Keratinocyte (primary cell): ENCODE measurements around the gene ERG28. TPM values are rescaled to one million over a fixed set of nuclear protein-coding genes. Genes with fewer than 3 reads are reported as not detected.
A peak's percentile ranks its signal among the peaks of the same experiment; 100 is the strongest.

Source experiments
- DNase-seq: peaks from one replicate; pipeline ENCODE4 v3.0.0-alpha.2; 2011; ENCODE audit warnings: low read depth, missing footprints, low spot score
- FAIRE-seq: peaks from 2 replicates; lab custom pipeline; 2011; peaks lifted over from hg19 to GRCh38; lab: Jason Lieb, UNC
- H2AFZ ChIP-seq: 2 replicates; pipeline ENCODE4 v1.6.0; 2012; ENCODE audit warnings: low read length, control low read depth, inconsistent platforms; ENCODE audit not compliant: control insufficient read depth
- H3K27ac ChIP-seq: 2 replicates; pipeline ENCODE4 v1.5.1; 2011; ENCODE audit warnings: low read length; ENCODE audit not compliant: control insufficient read depth, insufficient read depth
- H3K27me3 ChIP-seq: 3 replicates; pipeline ENCODE4 v1.6.0; 2011; ENCODE audit warnings: low read length; ENCODE audit not compliant: control insufficient read depth, insufficient read depth; ENCODE audit errors: extremely low read depth
- H3K36me3 ChIP-seq, 2 experiments: 2 replicates in 1 of 2; 3 replicates in 1 of 2; pipeline ENCODE4 v1.5.1; 2011; ENCODE audit warnings: low read length in 2 of 2, mild to moderate bottlenecking in 1 of 2; ENCODE audit not compliant: control insufficient read depth in 2 of 2, insufficient read depth in 2 of 2; ENCODE audit errors: extremely low read depth in 1 of 2
- H3K4me1 ChIP-seq: 3 replicates; pipeline ENCODE4 v1.5.1; 2011; ENCODE audit warnings: low read length; ENCODE audit not compliant: control insufficient read depth, insufficient read depth; ENCODE audit errors: extremely low read depth
- H3K4me2 ChIP-seq: 3 replicates; pipeline ENCODE4 v1.6.0; 2011; ENCODE audit warnings: low read depth, low read length; ENCODE audit not compliant: control insufficient read depth, insufficient read depth; ENCODE audit errors: extremely low read depth
- H3K4me3 ChIP-seq, 3 experiments: fragments of 200-600 bp in 1 of 3; sonication (generic) in 1 of 3; 2 replicates in 2 of 3; 3 replicates in 1 of 3; pipeline ENCODE4 v1.5.1; 2011 to 2016; ENCODE audit warnings: low read length in 3 of 3, mild to moderate bottlenecking in 3 of 3, control low read depth in 2 of 3, inconsistent platforms in 1 of 3, low read depth in 1 of 3, mixed read lengths in 1 of 3, mixed run types in 1 of 3, moderate library complexity in 1 of 3; ENCODE audit not compliant: control insufficient read depth in 2 of 3, insufficient read depth in 2 of 3; ENCODE audit errors: extremely low read depth in 1 of 3
- H3K79me2 ChIP-seq: 2 replicates; pipeline ENCODE4 v1.6.0; 2012; ENCODE audit warnings: low read length; ENCODE audit not compliant: control insufficient read depth, insufficient read depth
- H3K9ac ChIP-seq: 3 replicates; pipeline ENCODE4 v1.6.0; 2011; ENCODE audit warnings: low read length; ENCODE audit not compliant: control insufficient read depth, insufficient read depth; ENCODE audit errors: extremely low read depth
- H3K9me1 ChIP-seq: 3 replicates; pipeline ENCODE4 v1.6.0; 2011; ENCODE audit warnings: low read length; ENCODE audit not compliant: control insufficient read depth, insufficient read depth; ENCODE audit errors: extremely low read depth
- H3K9me3 ChIP-seq: 2 replicates; pipeline ENCODE4 v1.5.1; 2012; ENCODE audit warnings: low read depth, low read length; ENCODE audit not compliant: control insufficient read depth
- H4K20me1 ChIP-seq: 3 replicates; pipeline ENCODE4 v1.6.0; 2011; ENCODE audit warnings: low read length; ENCODE audit not compliant: control insufficient read depth, insufficient read depth; ENCODE audit errors: extremely low read depth
- EZH2 ChIP-seq: IDR thresholded peaks from one replicate; pipeline ENCODE4 v1.6.1; 2012; ENCODE audit warnings: inconsistent platforms, mild to moderate bottlenecking, low read length, moderate library complexity
- dilution Hi-C: fragments of 300-500 bp; cut with MboI; formaldehyde crosslinking; loops from one replicate; pipeline ENCODE4 v1.7.0; 2020; ENCODE audit warnings: low sequenced_read_pairs; ENCODE audit not compliant: extremely low pct_ligation_motif_present
- polyA plus RNA-seq, 5 experiments: library from polyadenylated mRNA; depleted of rRNA in 3 of 5; stranded (reverse) in 3 of 5; stranded (forward) in 1 of 5; unstranded in 1 of 5; fragments of >200 nt; gene quantifications; 1 replicate in 1 of 5; 2 replicates in 3 of 5; 3 replicates in 1 of 5; pipeline versions ENCODE4 v1.2.1 to v1.2.3, GENCODE V29; 2011 to 2012; ENCODE audit warnings: missing spikeins in 2 of 5, low read depth in 1 of 5, low replicate concordance in 1 of 5
- TF ChIP-seq, protein P1 (sequence below), 3 experiments: IDR thresholded peaks in 1 of 3; conservative IDR thresholded peaks in 1 of 3; optimal IDR thresholded peaks in 1 of 3; 2 replicates in 2 of 3; 3 replicates in 1 of 3; pipeline versions ENCODE3 to v1.5.1; 2011; ENCODE audit warnings: low read length in 3 of 3, mild to moderate bottlenecking in 3 of 3, moderate library complexity in 2 of 3, control low read depth in 1 of 3, inconsistent platforms in 1 of 3; ENCODE audit not compliant: insufficient read depth in 2 of 3; ENCODE audit errors: extremely low read depth in 1 of 3

Gene ERG28
- polyA plus RNA-seq, 1 donor (not counting 4 experiments of a cell fraction or from before 2014, with no cell fraction given): 59.8 TPM

GRCh38 chr14:75658957-75659356 lies 1.7 kb downstream of the ERG28 start:
- TF ChIP-seq EZH2: no peak

DNA sequence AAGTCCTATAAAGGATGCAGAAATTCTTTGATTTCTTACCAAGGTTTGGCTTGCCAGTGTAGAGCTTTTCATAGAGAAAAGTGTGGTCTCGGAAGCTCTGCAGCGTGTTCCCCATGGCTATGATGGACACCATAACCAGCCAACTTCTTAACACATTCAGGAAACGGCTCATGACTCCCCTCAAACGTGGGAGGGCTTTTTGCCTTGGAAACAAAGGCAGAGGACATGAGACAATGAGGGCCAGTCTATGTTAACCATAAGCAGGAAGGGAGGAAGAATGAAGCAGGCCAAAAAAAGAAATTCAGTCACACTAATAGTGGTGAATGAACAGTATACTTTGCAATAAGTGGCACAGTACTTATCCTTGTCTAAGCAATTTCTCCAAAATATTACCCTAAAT lies 3.3 kb downstream of the ERG28 start:
- dilution Hi-C loops: no loop called here
- peaks cover 32% of the 10 kb centered on the region for H3K79me2 ChIP-seq
- no peak for TF ChIP-seq EZH2
- TF ChIP-seq, protein P1, sequence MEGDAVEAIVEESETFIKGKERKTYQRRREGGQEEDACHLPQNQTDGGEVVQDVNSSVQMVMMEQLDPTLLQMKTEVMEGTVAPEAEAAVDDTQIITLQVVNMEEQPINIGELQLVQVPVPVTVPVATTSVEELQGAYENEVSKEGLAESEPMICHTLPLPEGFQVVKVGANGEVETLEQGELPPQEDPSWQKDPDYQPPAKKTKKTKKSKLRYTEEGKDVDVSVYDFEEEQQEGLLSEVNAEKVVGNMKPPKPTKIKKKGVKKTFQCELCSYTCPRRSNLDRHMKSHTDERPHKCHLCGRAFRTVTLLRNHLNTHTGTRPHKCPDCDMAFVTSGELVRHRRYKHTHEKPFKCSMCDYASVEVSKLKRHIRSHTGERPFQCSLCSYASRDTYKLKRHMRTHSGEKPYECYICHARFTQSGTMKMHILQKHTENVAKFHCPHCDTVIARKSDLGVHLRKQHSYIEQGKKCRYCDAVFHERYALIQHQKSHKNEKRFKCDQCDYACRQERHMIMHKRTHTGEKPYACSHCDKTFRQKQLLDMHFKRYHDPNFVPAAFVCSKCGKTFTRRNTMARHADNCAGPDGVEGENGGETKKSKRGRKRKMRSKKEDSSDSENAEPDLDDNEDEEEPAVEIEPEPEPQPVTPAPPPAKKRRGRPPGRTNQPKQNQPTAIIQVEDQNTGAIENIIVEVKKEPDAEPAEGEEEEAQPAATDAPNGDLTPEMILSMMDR (optimal IDR thresholded peaks at IDR 0.05 in 1 of 3, IDR thresholded peaks at IDR 0.05 in 1 of 3, conservative IDR thresholded peaks at IDR 0.05 in 1 of 3; ENCODE audit: extremely low read depth in 1 of 3, insufficient read depth in 2 of 3, low read length in 3 of 3): no peak
- H3K36me3 ChIP-seq: peaks cover 14 to 17% of the 10 kb centered on the region in 2 experiments
- DNase-seq (no peak), FAIRE-seq (no peak)
- peaks cover 9% of the 10 kb centered on the region for H3K4me1 ChIP-seq
- no peak overlapping the region for H3K27ac ChIP-seq
- H2AFZ ChIP-seq: no peak overlapping the region
- no peak overlapping the region for H3K4me2 ChIP-seq
- H3K27me3 ChIP-seq: no peaks in the 10 kb centered on the region
- H3K9me1 ChIP-seq: no peaks in the 10 kb centered on the region
- H3K4me3 ChIP-seq: no peak overlapping the region
- H4K20me1 ChIP-seq: no peaks in the 10 kb centered on the region
- no peak overlapping the region for H3K9ac ChIP-seq
- H3K9me3 ChIP-seq: no peaks in the 10 kb centered on the region

More at GRCh38 chr14:75658957-75659356, 1.7 kb downstream of the ERG28 start:
- no peak overlapping the region for H3K9ac ChIP-seq
- no peaks in the 10 kb centered on the region for H3K9me1 ChIP-seq
- no peak overlapping the region for H3K27ac ChIP-seq
- dilution Hi-C loops: no loop called here
- DNase-seq: no peak
- H3K27me3 ChIP-seq: no peaks in the 10 kb centered on the region
- no peak for FAIRE-seq
- no peak overlapping the region for H2AFZ ChIP-seq
- H3K4me3 ChIP-seq: no peak overlapping the region
- H3K4me2 ChIP-seq: peak overlapping the region; percentile 93
- peaks cover 39% of the 10 kb centered on the region for H3K79me2 ChIP-seq
- H3K36me3 ChIP-seq: peaks cover 5 to 19% of the 10 kb centered on the region in 2 experiments
- peaks cover 14% of the 10 kb centered on the region for H3K4me1 ChIP-seq
- no peaks in the 10 kb centered on the region for H3K9me3 ChIP-seq
- H4K20me1 ChIP-seq: no peaks in the 10 kb centered on the region

GRCh38 chr14:75655235-75655634 lies 5.4 kb downstream of the ERG28 start:
- Histone ChIP-seq H3K4me2 (no peak overlapping the region), H3K79me2 (peaks cover 26% of the 10 kb centered on the region), H3K9me3 (no peaks in the 10 kb centered on the region), H3K9ac (no peak overlapping the region), H3K36me3 (peaks cover 31 to 35% of the 10 kb centered on the region in 2 experiments), H4K20me1 (no peaks in the 10 kb centered on the region), H3K27ac (no peak overlapping the region), H3K27me3 (no peaks in the 10 kb centered on the region), H3K9me1 (no peaks in the 10 kb centered on the region), H3K4me1 (peaks cover 9% of the 10 kb centered on the region), H3K4me3 (no peak overlapping the region), H2AFZ (no peak overlapping the region)
- dilution Hi-C loops: no loop called here
- TF ChIP-seq EZH2: no peak
- TF ChIP-seq, protein P1 (optimal IDR thresholded peaks at IDR 0.05 in 1 of 3, IDR thresholded peaks at IDR 0.05 in 1 of 3, conservative IDR thresholded peaks at IDR 0.05 in 1 of 3; ENCODE audit: extremely low read depth in 1 of 3, insufficient read depth in 2 of 3, low read length in 3 of 3): no peak
- DNase-seq (no peak), FAIRE-seq (no peak)
